IPS-11a (cell line): Measurements from ENCODE around the gene SORCS2.

Experiments used
- H3K4me3 ChIP-seq: one replicate; pipeline ENCODE4 v1.5.1; 2013; ENCODE audit warnings: low read depth, low read length, control low read depth

The SORCS2 gene

GRCh38 chr4:7777871-7778509 lies 585.7 kb downstream of the SORCS2 start:
- no peak overlapping the region for H3K4me3 ChIP-seq

- no peak overlapping the region for H3K4me3 ChIP-seq
Measured at GRCh38 chr4:7778510-7779431, 586.4 kb downstream of the SORCS2 start.

GRCh38 chr4:7779432-7779768 lies 587.1 kb downstream of the SORCS2 start:
- no peak overlapping the region for H3K4me3 ChIP-seq

DNA sequence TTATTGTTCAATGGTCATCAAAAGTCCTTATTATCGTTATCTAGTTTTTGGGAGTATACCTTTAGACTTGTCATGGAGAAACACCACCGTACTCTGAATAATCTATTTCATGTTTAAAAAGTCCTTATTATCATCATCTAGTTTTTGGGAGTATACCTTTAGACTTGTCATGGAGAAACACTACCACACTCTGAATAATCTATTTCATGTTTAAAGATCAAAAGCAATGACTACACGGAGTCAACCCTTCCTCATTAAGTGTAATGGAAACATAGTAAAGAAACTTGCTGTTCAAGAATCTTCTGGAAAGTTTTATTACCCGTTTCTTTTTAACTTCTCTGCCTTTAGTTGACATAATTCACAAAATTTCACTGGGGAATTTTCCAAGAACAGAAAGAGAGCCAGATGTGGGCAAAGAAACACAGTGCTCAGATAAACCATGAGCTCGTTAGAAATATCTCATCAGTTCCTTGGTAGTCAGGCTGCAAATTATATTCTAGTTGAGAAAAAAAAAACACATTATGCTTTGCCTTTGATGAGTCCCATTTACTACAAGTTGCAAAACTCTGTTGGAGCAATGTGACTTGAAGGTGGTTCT lies 588.5 kb downstream of the SORCS2 start:
- no peak overlapping the region for H3K4me3 ChIP-seq

GRCh38 chr4:7781366-7781765 lies 589.0 kb downstream of the SORCS2 start:
- H3K4me3 ChIP-seq, result no peak overlapping the region

- H3K4me3 ChIP-seq, result no peak overlapping the region
Measured at GRCh38 chr4:7781993-7782392, 589.7 kb downstream of the SORCS2 start.

- H3K4me3 ChIP-seq, result no peak overlapping the region
Measured at GRCh38 chr4:7782783-7783182, 590.4 kb downstream of the SORCS2 start.

- no peak overlapping the region for H3K4me3 ChIP-seq
Measured at GRCh38 chr4:7783541-7783940, 591.2 kb downstream of the SORCS2 start.

- H3K4me3 ChIP-seq, result no peak overlapping the region
Measured at GRCh38 chr4:7784131-7784870, 592.0 kb downstream of the SORCS2 start.

GRCh38 chr4:7785017-7785416 lies 592.7 kb downstream of the SORCS2 start:
- no peak overlapping the region for H3K4me3 ChIP-seq

- no peak overlapping the region for H3K4me3 ChIP-seq
Measured at GRCh38 chr4:7786040-7786439, 593.7 kb downstream of the SORCS2 start.

- no peak overlapping the region for H3K4me3 ChIP-seq
Measured at GRCh38 chr4:7786517-7786916, 594.2 kb downstream of the SORCS2 start.

- no peak overlapping the region for H3K4me3 ChIP-seq
Measured at GRCh38 chr4:7787067-7787466, 594.7 kb downstream of the SORCS2 start.

GRCh38 chr4:7787681-7788141 lies 595.4 kb downstream of the SORCS2 start:
- no peak overlapping the region for H3K4me3 ChIP-seq

DNA sequence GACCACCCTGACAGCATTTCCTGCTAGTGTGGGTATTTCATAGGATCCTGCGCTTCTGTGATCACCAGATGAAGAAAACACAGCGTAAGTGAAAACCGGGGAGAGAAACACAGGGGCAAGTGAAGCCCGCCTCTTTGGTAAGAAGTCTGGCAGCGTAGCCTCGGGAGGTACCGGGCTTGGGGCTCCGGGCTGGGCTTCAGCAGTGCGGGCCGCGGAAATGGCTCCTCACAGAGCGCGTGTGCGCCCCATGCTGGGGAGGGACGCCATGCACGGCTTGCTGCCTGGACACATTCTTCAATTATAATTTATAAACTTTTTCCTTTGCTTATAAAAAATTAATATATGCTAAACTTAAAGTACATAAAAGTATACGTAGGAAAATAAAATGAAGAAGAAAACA lies 595.9 kb downstream of the SORCS2 start:
- H3K4me3 ChIP-seq, result no peak overlapping the region

- H3K4me3 ChIP-seq, result no peak overlapping the region
Measured at GRCh38 chr4:7788694-7789425, 596.5 kb downstream of the SORCS2 start.

DNA sequence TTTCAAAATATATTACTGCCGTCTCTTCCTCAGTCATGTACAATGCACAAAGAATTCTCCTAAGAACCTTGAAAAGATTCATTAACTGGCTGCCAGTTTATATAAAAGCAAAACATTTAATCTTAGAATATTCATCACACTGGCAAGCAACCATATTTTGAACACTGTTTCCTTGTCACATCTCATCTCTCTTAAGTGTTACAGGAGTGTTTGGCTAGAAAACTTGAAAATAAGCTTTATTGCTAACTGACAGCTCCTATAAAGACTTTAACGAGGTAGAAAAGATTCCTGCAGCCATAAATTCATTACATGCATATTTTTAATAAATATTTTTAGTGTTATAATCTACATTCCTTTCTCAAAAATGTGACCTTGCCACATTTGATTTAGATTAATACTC lies 597.7 kb downstream of the SORCS2 start:
- no peak overlapping the region for H3K4me3 ChIP-seq

- no peak overlapping the region for H3K4me3 ChIP-seq
Measured at GRCh38 chr4:7790999-7791398, 598.7 kb downstream of the SORCS2 start.
